ENCODE data around the gene WDR5.

Gene WDR5

GRCh38 chr9:134189470-134190231, 53.8 kb downstream of the WDR5 start:
- no peak for DNase-seq

GRCh38 chr9:134190232-134191121, 54.6 kb downstream of the WDR5 start:
- DNase-seq = no peak

GRCh38 chr9:134191455-134192209, 55.8 kb downstream of the WDR5 start:
- no peak for DNase-seq

GRCh38 chr9:134192311-134192950, 56.5 kb downstream of the WDR5 start:
- no peak for DNase-seq

- no peak for DNase-seq
These were observed 57.3 kb downstream of the WDR5 start for GRCh38 chr9:134192951-134193731.

- DNase-seq = no peak
These were observed 58.1 kb downstream of the WDR5 start for GRCh38 chr9:134193912-134194535.

GRCh38 chr9:134195558-134195957, 59.7 kb downstream of the WDR5 start:
- DNase-seq = no peak

- no peak for DNase-seq
These were observed 61.0 kb downstream of the WDR5 start for GRCh38 chr9:134196911-134197310.

- no peak for DNase-seq
These were observed 62.9 kb downstream of the WDR5 start for GRCh38 chr9:134198791-134199190.

- no peak for DNase-seq
These were observed 64.8 kb downstream of the WDR5 start for GRCh38 chr9:134200730-134201129.

GRCh38 chr9:134203224-134203623, 67.3 kb downstream of the WDR5 start:
- no peak for DNase-seq

- DNase-seq = no peak
These were observed 68.2 kb downstream of the WDR5 start for GRCh38 chr9:134204041-134204440.

GRCh38 chr9:134204991-134205578, 69.2 kb downstream of the WDR5 start:
- DNase-seq = no peak

- no peak for DNase-seq
These were observed 69.9 kb downstream of the WDR5 start for GRCh38 chr9:134205672-134206310.

GRCh38 chr9:134206311-134207300, 70.7 kb downstream of the WDR5 start:
- DNase-seq = no peak

- DNase-seq = no peak
These were observed 72.5 kb downstream of the WDR5 start for GRCh38 chr9:134208310-134208841.

GRCh38 chr9:134208981-134209725, 73.3 kb downstream of the WDR5 start:
- DNase-seq = no peak

Measured in activated gamma-delta T cell treated with Interleukin-2 at 50 U/mL for 16 hours (primary cell).